HCT116 (cell line): ENCODE data around the gene MAP3K12.

Experiments used
- CEBPB ChIP-seq: IDR thresholded peaks from 2 replicates; pipeline ENCODE4 v1.6.1; 2012; ENCODE audit warnings: low read depth
- CTCF ChIP-seq, 3 experiments: fragments of 200-600 bp in 1 of 3; sonication (generic) in 1 of 3; IDR thresholded peaks in 2 of 3; conservative IDR thresholded peaks in 1 of 3; 2 replicates each; pipeline ENCODE4 v1.5.1; 2012 to 2017; ENCODE audit warnings: low read depth in 2 of 3, low read length in 2 of 3, antibody characterized with exemption in 1 of 3, borderline replicate concordance in 1 of 3, control low read depth in 1 of 3, mild to moderate bottlenecking in 1 of 3, mixed read lengths in 1 of 3, mixed run types in 1 of 3, moderate library complexity in 1 of 3; ENCODE audit not compliant: insufficient read depth in 1 of 3
- EZH2phosphoT487 ChIP-seq: fragments of 200-600 bp; IDR thresholded peaks from 2 replicates; pipeline ENCODE4 v1.6.1; 2018; ENCODE audit warnings: antibody characterized with exemption, borderline replicate concordance
- POLR2A ChIP-seq: IDR thresholded peaks from 2 replicates; pipeline ENCODE4 v1.7.0; 2011; ENCODE audit warnings: borderline replicate concordance; ENCODE audit not compliant: insufficient read depth, insufficient read length; ENCODE audit errors: extremely low read depth
- POLR2AphosphoS5 ChIP-seq: IDR thresholded peaks from 2 replicates; pipeline ENCODE4 v1.6.1; 2011; ENCODE audit warnings: mild to moderate bottlenecking, low read depth, low read length, moderate library complexity
- RAD21 ChIP-seq: IDR thresholded peaks from 2 replicates; pipeline ENCODE4 v1.6.1; 2012; ENCODE audit warnings: low read depth, mild to moderate bottlenecking
- SIN3A ChIP-seq: IDR thresholded peaks from 2 replicates; pipeline ENCODE4 v1.6.1; 2012; ENCODE audit warnings: low read depth
- SP1 ChIP-seq: IDR thresholded peaks from 2 replicates; pipeline ENCODE4 v1.6.1; 2012; ENCODE audit warnings: low read depth
- SRF ChIP-seq: IDR thresholded peaks from 2 replicates; pipeline ENCODE4 v1.6.1; 2012; ENCODE audit warnings: low read depth
- TF ChIP-seq, protein P1 (sequence below): IDR thresholded peaks from 2 replicates; pipeline ENCODE4 v1.6.1; 2012; ENCODE audit warnings: low read depth

DNA sequence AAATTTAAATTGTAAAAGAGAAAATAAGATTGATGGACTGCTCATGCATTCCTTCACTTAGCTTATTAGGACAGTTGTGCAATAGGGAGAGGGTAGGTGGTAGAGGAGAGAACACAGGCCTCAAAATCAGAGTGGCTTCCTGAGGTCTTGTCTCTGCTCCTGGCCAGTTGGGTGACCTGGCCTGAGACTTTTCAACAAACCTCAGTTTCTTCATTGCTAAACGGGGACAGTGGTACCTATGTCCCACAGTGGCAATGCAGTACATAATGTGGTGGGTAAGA is 2.6 kb downstream of the MAP3K12 start:
- no peak for TF ChIP-seq POLR2AphosphoS5
- no peak for TF ChIP-seq POLR2A
- TF ChIP-seq CTCF (IDR thresholded peaks at IDR 0.05 in 2 of 3, conservative IDR thresholded peaks at IDR 0.05 in 1 of 3; ENCODE audit: borderline replicate concordance in 1 of 3, insufficient read depth in 1 of 3, low read depth in 2 of 3, low read length in 2 of 3), result no peak
- no peak for TF ChIP-seq SRF
- no peak for TF ChIP-seq SIN3A
- no peak for TF ChIP-seq SP1
- TF ChIP-seq EZH2phosphoT487, result no peak
- no peak for TF ChIP-seq RAD21
- TF ChIP-seq, protein P1, sequence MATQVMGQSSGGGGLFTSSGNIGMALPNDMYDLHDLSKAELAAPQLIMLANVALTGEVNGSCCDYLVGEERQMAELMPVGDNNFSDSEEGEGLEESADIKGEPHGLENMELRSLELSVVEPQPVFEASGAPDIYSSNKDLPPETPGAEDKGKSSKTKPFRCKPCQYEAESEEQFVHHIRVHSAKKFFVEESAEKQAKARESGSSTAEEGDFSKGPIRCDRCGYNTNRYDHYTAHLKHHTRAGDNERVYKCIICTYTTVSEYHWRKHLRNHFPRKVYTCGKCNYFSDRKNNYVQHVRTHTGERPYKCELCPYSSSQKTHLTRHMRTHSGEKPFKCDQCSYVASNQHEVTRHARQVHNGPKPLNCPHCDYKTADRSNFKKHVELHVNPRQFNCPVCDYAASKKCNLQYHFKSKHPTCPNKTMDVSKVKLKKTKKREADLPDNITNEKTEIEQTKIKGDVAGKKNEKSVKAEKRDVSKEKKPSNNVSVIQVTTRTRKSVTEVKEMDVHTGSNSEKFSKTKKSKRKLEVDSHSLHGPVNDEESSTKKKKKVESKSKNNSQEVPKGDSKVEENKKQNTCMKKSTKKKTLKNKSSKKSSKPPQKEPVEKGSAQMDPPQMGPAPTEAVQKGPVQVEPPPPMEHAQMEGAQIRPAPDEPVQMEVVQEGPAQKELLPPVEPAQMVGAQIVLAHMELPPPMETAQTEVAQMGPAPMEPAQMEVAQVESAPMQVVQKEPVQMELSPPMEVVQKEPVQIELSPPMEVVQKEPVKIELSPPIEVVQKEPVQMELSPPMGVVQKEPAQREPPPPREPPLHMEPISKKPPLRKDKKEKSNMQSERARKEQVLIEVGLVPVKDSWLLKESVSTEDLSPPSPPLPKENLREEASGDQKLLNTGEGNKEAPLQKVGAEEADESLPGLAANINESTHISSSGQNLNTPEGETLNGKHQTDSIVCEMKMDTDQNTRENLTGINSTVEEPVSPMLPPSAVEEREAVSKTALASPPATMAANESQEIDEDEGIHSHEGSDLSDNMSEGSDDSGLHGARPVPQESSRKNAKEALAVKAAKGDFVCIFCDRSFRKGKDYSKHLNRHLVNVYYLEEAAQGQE, result no peak
- no peak for TF ChIP-seq CEBPB
